ENCODE measurements around the gene VSTM2B.

Gene VSTM2B

GRCh38 chr19:29495901-29496441 is 29.8 kb upstream of the VSTM2B start:
- DNase-seq (ENCODE audit: low read depth in 3 of 3), result no peak

- DNase-seq (ENCODE audit: low read depth in 3 of 3), result no peak
Measured at GRCh38 chr19:29497241-29497640, 28.6 kb upstream of the VSTM2B start.

GRCh38 chr19:29497686-29498436 is 27.9 kb upstream of the VSTM2B start:
- no peak for DNase-seq (ENCODE audit: low read depth in 3 of 3)

GRCh38 chr19:29499261-29499920 is 26.4 kb upstream of the VSTM2B start:
- no peak for DNase-seq (ENCODE audit: low read depth in 3 of 3)

- DNase-seq (ENCODE audit: low read depth in 3 of 3), result no peak
Measured at GRCh38 chr19:29499921-29500590, 25.7 kb upstream of the VSTM2B start.

- no peak for DNase-seq (ENCODE audit: low read depth in 3 of 3)
Measured at GRCh38 chr19:29501816-29502580, 23.8 kb upstream of the VSTM2B start.

- no peak for DNase-seq (ENCODE audit: low read depth in 3 of 3)
Measured at GRCh38 chr19:29502581-29502850, 23.3 kb upstream of the VSTM2B start.

- DNase-seq (ENCODE audit: low read depth in 3 of 3), result no peak
Measured at GRCh38 chr19:29503140-29503758, 22.5 kb upstream of the VSTM2B start.

GRCh38 chr19:29503785-29504184 is 22.0 kb upstream of the VSTM2B start:
- DNase-seq (ENCODE audit: low read depth in 3 of 3), result no peak

- no peak for DNase-seq (ENCODE audit: low read depth in 3 of 3)
Measured at GRCh38 chr19:29504454-29504853, 21.3 kb upstream of the VSTM2B start.

- DNase-seq (ENCODE audit: low read depth in 3 of 3), result no peak
Measured at GRCh38 chr19:29505097-29505824, 20.5 kb upstream of the VSTM2B start.

- DNase-seq (ENCODE audit: low read depth in 3 of 3), result no peak
Measured at GRCh38 chr19:29506619-29506911, 19.2 kb upstream of the VSTM2B start.

GRCh38 chr19:29507081-29507860 is 18.5 kb upstream of the VSTM2B start:
- DNase-seq (ENCODE audit: low read depth in 3 of 3), result no peak

- DNase-seq (ENCODE audit: low read depth in 3 of 3), result no peak
Measured at GRCh38 chr19:29508181-29508580, 17.6 kb upstream of the VSTM2B start.

- DNase-seq (ENCODE audit: low read depth in 3 of 3), result no peak
Measured at GRCh38 chr19:29509456-29509855, 16.3 kb upstream of the VSTM2B start.

- DNase-seq (ENCODE audit: low read depth in 3 of 3), result no peak
Measured at GRCh38 chr19:29510701-29511265, 15.0 kb upstream of the VSTM2B start.

- no peak for DNase-seq (ENCODE audit: low read depth in 3 of 3)
Measured at GRCh38 chr19:29511768-29512167, 14.0 kb upstream of the VSTM2B start.

- DNase-seq (ENCODE audit: low read depth in 3 of 3), result no peak
Measured at GRCh38 chr19:29512748-29513147, 13.0 kb upstream of the VSTM2B start.

- DNase-seq (ENCODE audit: low read depth in 3 of 3), result no peak
Measured at GRCh38 chr19:29514525-29515232, 11.1 kb upstream of the VSTM2B start.

Measured in stimulated activated CD4-positive, alpha-beta T cell treated with anti-CD3 and anti-CD28 coated beads, TNF-alpha, amount 100 ng/mL, for 4 hours (primary cell).